ENCODE results near the gene FAM43A.

The FAM43A gene

GRCh38 chr3:194685718-194686413, at the start of gene FAM43A:
TSS of gene FAM43A (plus strand) at chr3:194685883. CDS start at chr3:194686827, 944 bp downstream.
- DNase-seq: peak; percentile 89

- DNase-seq: peak; percentile 41
Measured at GRCh38 chr3:194637066-194637465, 48.6 kb upstream of the FAM43A start.

- no peak for DNase-seq
Measured at GRCh38 chr3:194637541-194638400, 47.9 kb upstream of the FAM43A start.

- no peak for DNase-seq
Measured at GRCh38 chr3:194638991-194639605, 46.6 kb upstream of the FAM43A start.

GRCh38 chr3:194640829-194641228, 44.9 kb upstream of the FAM43A start:
- peak; percentile 26 for DNase-seq

- no peak for DNase-seq
Measured at GRCh38 chr3:194642769-194643168, 42.9 kb upstream of the FAM43A start.

GRCh38 chr3:194647747-194648146, 37.9 kb upstream of the FAM43A start:
- no peak for DNase-seq

GRCh38 chr3:194654443-194654842, 31.2 kb upstream of the FAM43A start:
- DNase-seq: no peak

- DNase-seq: no peak
Measured at GRCh38 chr3:194657439-194657838, 28.2 kb upstream of the FAM43A start.

GRCh38 chr3:194658477-194659242, 27.0 kb upstream of the FAM43A start:
- DNase-seq: no peak

GRCh38 chr3:194659778-194660177, 25.9 kb upstream of the FAM43A start:
- DNase-seq: no peak

- DNase-seq: no peak
Measured at GRCh38 chr3:194661374-194661773, 24.3 kb upstream of the FAM43A start.

- no peak for DNase-seq
Measured at GRCh38 chr3:194661946-194662345, 23.7 kb upstream of the FAM43A start.

GRCh38 chr3:194664857-194665256, 20.8 kb upstream of the FAM43A start:
- peak; percentile 28 for DNase-seq

- DNase-seq: no peak
Measured at GRCh38 chr3:194667363-194667762, 18.3 kb upstream of the FAM43A start.

GRCh38 chr3:194671511-194671899, 14.2 kb upstream of the FAM43A start:
- DNase-seq: no peak

GRCh38 chr3:194671900-194672808, 13.5 kb upstream of the FAM43A start, which contains the start of gene LSG1:
TSS of gene LSG1 (minus strand) at chr3:194672191. CDS start at chr3:194672162, 29 bp downstream.
- peak; percentile 90 for DNase-seq

- DNase-seq: no peak
Measured at GRCh38 chr3:194672876-194673275, 12.8 kb upstream of the FAM43A start.

GRCh38 chr3:194673761-194674160, 11.9 kb upstream of the FAM43A start:
- DNase-seq: no peak

- DNase-seq: no peak
Measured at GRCh38 chr3:194675081-194675640, 10.5 kb upstream of the FAM43A start.

- no peak for DNase-seq
Measured at GRCh38 chr3:194675680-194676079, 10.0 kb upstream of the FAM43A start.
